ENCODE measurements around the gene SPACDR. TPM values are rescaled to one million over a fixed set of nuclear protein-coding genes. Genes with fewer than 3 reads are reported as not detected.

SPACDR gene
- total RNA-seq, 1 donor from 2014 or later = not detected

GRCh38 chr7:100430493-100431285, 33.4 kb downstream of the SPACDR start:
- H3K9me3 Mint-ChIP-seq = peaks cover 2% of the 10 kb centered on the region
- H3K4me1 ChIP-seq = peaks cover 32% of the 10 kb centered on the region

GRCh38 chr7:100429637-100430492, 34.2 kb downstream of the SPACDR start, which contains the start of gene MEPCE:
Gene MEPCE, plus strand, starts transcription at chr7:100429831. Its CDS starts 188 bp downstream, at chr7:100430019.
- H3K27me3 ChIP-seq = peaks cover 10% of the 10 kb centered on the region
- Mint-ChIP-seq H3K27ac (peak within 1 kb of the TSS; percentile 100), H3K9me3 (peaks cover 2% of the 10 kb centered on the region), H3K27me3 (ENCODE audit: insufficient read depth, low read depth) (peaks cover 9% of the 10 kb centered on the region), H3K4me1 (peaks cover 44% of the 10 kb centered on the region), H3K4me3 (peak within 1 kb of the TSS; percentile 99), H3K36me3 (peaks cover 30% of the 10 kb centered on the region)
- H3F3A ChIP-seq (ENCODE audit: low read depth) = peaks cover 59% of the 10 kb centered on the region
- DNase-seq (ENCODE audit: low spot score) = peak; percentile 98
- H3K27ac ChIP-seq = peak within 1 kb of the TSS; percentile 98
- H3K9me3 ChIP-seq (ENCODE audit: low read depth) = no peaks in the 10 kb centered on the region
- peaks cover 52% of the 10 kb centered on the region for H3K79me2 ChIP-seq (ENCODE audit: low read depth)
- H4K20me1 ChIP-seq (ENCODE audit: low read depth) = peaks cover 41% of the 10 kb centered on the region
- no peaks in the 10 kb centered on the region for H3K36me3 ChIP-seq
- H3K4me3 ChIP-seq = peak within 1 kb of the TSS; percentile 71
- H3K4me1 ChIP-seq = peaks cover 25% of the 10 kb centered on the region
- peak within 1 kb of the TSS; percentile 83 for H2AFZ ChIP-seq (replicated peaks)
- peak within 1 kb of the TSS; percentile 82 for H3K4me2 ChIP-seq
- no peak for TF ChIP-seq EZH2 (IDR thresholded peaks at IDR 0.05)
- no peak for TF ChIP-seq CTCF (IDR thresholded peaks at IDR 0.05)
- no peak for TF ChIP-seq EZH2phosphoT487 (IDR thresholded peaks at IDR 0.05)
- peak within 1 kb of the TSS; percentile 84 for H3K9ac ChIP-seq

More at GRCh38 chr7:100430493-100431285, 33.4 kb downstream of the SPACDR start:
- H3K27me3 Mint-ChIP-seq (ENCODE audit: insufficient read depth, low read depth) = peaks cover 12% of the 10 kb centered on the region
- Histone ChIP-seq H3K4me2 (peak overlapping the region; percentile 81), H3K27ac (peak overlapping the region; percentile 98), H3K36me3 (no peaks in the 10 kb centered on the region), H2AFZ (replicated peaks) (no peak overlapping the region), H3K9me3 (ENCODE audit: low read depth) (no peaks in the 10 kb centered on the region), H3K4me3 (peak overlapping the region; percentile 71), H3K9ac (peak overlapping the region; percentile 84), H4K20me1 (ENCODE audit: low read depth) (peaks cover 49% of the 10 kb centered on the region), H3K27me3 (peaks cover 10% of the 10 kb centered on the region), H3K79me2 (ENCODE audit: low read depth) (peaks cover 60% of the 10 kb centered on the region), H3F3A (ENCODE audit: low read depth) (peaks cover 67% of the 10 kb centered on the region)
- H3K4me3 Mint-ChIP-seq = peak overlapping the region; percentile 89
- peaks cover 30% of the 10 kb centered on the region for H3K36me3 Mint-ChIP-seq
- peak; percentile 18 for DNase-seq (ENCODE audit: low spot score)
- peak overlapping the region; percentile 94 for H3K27ac Mint-ChIP-seq
- no peak for TF ChIP-seq CTCF (IDR thresholded peaks at IDR 0.05)
- TF ChIP-seq EZH2 (IDR thresholded peaks at IDR 0.05) = no peak
- TF ChIP-seq EZH2phosphoT487 (IDR thresholded peaks at IDR 0.05) = no peak
- H3K4me1 Mint-ChIP-seq = peaks cover 49% of the 10 kb centered on the region

GRCh38 chr7:100428967-100429636, 35.0 kb downstream of the SPACDR start:
- H3K27me3 ChIP-seq = peaks cover 10% of the 10 kb centered on the region
- peaks cover 33% of the 10 kb centered on the region for H4K20me1 ChIP-seq (ENCODE audit: low read depth)
- H3K4me3 Mint-ChIP-seq = peak overlapping the region; percentile 99
- H3K4me2 ChIP-seq = peak overlapping the region; percentile 82
- H3K9me3 Mint-ChIP-seq = peaks cover 2% of the 10 kb centered on the region
- peaks cover 44% of the 10 kb centered on the region for H3K79me2 ChIP-seq (ENCODE audit: low read depth)
- H3K36me3 ChIP-seq = no peaks in the 10 kb centered on the region
- H2AFZ ChIP-seq (replicated peaks) = peak overlapping the region; percentile 83
- H3K4me3 ChIP-seq = peak overlapping the region; percentile 71
- peaks cover 9% of the 10 kb centered on the region for H3K27me3 Mint-ChIP-seq (ENCODE audit: insufficient read depth, low read depth)
- peak overlapping the region; percentile 100 for H3K27ac Mint-ChIP-seq
- H3K4me1 Mint-ChIP-seq = peaks cover 36% of the 10 kb centered on the region
- peak; percentile 100 for DNase-seq (ENCODE audit: low spot score)
- peaks cover 51% of the 10 kb centered on the region for H3F3A ChIP-seq (ENCODE audit: low read depth)
- H3K36me3 Mint-ChIP-seq = peaks cover 25% of the 10 kb centered on the region
- TF ChIP-seq EZH2 (IDR thresholded peaks at IDR 0.05) (no peak), EZH2phosphoT487 (IDR thresholded peaks at IDR 0.05) (no peak), CTCF (IDR thresholded peaks at IDR 0.05) (no peak)
- peak overlapping the region; percentile 84 for H3K9ac ChIP-seq
- peaks cover 21% of the 10 kb centered on the region for H3K4me1 ChIP-seq
- H3K9me3 ChIP-seq (ENCODE audit: low read depth) = no peaks in the 10 kb centered on the region
- H3K27ac ChIP-seq = peak overlapping the region; percentile 98

Data from neural progenitor cell (in vitro differentiated cells).